ENCODE data around the gene CTNND2. TPM values are rescaled to one million over a fixed set of nuclear protein-coding genes. Genes with fewer than 3 reads are reported as not detected.

The CTNND2 gene, protein sequence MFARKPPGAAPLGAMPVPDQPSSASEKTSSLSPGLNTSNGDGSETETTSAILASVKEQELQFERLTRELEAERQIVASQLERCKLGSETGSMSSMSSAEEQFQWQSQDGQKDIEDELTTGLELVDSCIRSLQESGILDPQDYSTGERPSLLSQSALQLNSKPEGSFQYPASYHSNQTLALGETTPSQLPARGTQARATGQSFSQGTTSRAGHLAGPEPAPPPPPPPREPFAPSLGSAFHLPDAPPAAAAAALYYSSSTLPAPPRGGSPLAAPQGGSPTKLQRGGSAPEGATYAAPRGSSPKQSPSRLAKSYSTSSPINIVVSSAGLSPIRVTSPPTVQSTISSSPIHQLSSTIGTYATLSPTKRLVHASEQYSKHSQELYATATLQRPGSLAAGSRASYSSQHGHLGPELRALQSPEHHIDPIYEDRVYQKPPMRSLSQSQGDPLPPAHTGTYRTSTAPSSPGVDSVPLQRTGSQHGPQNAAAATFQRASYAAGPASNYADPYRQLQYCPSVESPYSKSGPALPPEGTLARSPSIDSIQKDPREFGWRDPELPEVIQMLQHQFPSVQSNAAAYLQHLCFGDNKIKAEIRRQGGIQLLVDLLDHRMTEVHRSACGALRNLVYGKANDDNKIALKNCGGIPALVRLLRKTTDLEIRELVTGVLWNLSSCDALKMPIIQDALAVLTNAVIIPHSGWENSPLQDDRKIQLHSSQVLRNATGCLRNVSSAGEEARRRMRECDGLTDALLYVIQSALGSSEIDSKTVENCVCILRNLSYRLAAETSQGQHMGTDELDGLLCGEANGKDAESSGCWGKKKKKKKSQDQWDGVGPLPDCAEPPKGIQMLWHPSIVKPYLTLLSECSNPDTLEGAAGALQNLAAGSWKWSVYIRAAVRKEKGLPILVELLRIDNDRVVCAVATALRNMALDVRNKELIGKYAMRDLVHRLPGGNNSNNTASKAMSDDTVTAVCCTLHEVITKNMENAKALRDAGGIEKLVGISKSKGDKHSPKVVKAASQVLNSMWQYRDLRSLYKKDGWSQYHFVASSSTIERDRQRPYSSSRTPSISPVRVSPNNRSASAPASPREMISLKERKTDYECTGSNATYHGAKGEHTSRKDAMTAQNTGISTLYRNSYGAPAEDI (N-terminal part only)
- polyA plus RNA-seq = not detected

DNA sequence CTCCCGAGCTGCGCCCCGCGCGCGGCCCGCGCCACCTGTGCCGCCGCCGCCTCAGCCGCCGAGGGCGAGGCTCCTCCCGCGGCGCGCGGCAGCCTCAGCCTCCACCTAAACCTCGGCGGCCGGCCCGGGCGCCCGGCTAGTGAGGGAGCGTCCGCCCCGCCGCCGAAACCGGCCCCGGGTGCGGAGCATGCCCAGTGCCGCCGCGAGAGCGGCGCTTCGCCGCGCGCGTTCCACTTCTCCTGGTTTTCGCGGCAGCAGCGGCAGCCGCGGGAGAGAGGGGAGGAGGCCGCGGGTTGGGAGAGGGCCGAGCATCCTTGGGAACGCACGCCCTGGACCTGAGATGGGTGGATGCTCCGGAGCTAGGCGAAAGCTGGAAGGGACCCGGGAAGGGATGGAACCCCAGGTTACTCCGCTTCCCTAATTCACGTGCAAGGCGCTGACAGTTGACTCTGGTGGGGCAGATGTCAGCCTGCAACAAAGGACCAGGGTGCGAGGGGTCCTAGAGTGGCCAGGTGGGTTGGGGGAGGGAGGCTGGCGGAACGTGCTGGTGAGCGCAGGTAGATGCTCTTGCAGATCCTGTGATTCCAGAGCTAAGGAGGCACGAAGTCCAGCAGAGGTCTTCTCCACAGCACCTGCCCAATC, at the start of gene CTNND2:
TSS of gene CTNND2 (minus strand) at position 182 of the 642 bp plus-strand sequence. CDS start 593 bp downstream, outside the sequence.
- peaks cover 0 to 3% (median 2%) of the 10 kb centered on the region in 3 donors for H3K9me3 Mint-ChIP-seq
- H3K27ac Mint-ChIP-seq = peak within 1 kb of the TSS in 1 of 3 donors; percentile 23
- peaks cover 0 to 8% (median 6%) of the 10 kb centered on the region in 3 donors for H3K4me1 Mint-ChIP-seq
- H3K36me3 Mint-ChIP-seq = peaks cover 4% of the 10 kb centered on the region
- peaks cover 29% of the 10 kb centered on the region for H3K27me3 Mint-ChIP-seq
- peak within 1 kb of the TSS in 3 of 4 donors; percentile 66 to 79 (median 78) for H3K4me3 Mint-ChIP-seq

DNA sequence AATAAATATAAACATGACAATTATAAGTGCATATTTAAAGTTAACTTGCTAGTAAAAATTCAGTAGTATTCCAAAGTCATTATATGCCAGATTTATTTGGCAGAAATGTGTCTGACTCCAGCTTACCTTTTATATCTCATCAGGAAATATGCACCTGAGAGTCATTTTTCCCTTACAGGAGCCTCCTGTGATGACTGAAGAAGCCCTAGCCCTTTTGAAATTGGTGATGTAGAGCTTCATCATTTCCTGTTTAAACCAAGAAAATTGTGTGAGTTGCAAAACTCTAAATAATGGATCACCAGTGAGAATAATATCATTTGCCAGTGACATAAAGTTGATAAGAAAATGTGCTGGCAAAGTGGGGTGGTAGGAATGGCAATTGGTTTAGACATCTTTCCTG, 42.1 kb upstream of the CTNND2 start:
- Mint-ChIP-seq H3K27me3 (no peaks in the 10 kb centered on the region), H3K9me3 (peaks cover 2 to 22% (median 7%) of the 10 kb centered on the region in 3 donors), H3K4me3 (no peak overlapping the region)

DNA sequence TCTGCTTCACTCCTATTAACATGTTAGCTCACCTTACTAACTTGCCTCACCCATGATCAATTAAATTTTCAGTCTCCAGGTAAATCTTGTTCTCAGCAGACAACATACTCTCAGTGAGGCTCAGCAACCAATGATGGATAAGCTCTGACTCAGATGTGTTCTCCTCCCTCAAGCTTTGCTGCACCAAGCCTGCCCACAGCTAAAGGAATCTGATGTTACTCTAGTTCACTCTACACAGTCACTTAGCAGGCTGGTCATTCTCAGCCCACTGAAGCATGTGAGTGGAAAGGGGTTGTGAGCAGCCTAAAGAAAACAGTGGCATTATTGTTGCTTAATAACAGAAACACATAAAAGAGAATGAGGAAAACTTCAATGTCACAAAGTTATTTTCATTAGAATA, 37.3 kb upstream of the CTNND2 start:
- Mint-ChIP-seq H3K4me1 (no peaks in the 10 kb centered on the region), H3K9me3 (peaks cover 2 to 16% (median 4%) of the 10 kb centered on the region in 3 donors), H3K36me3 (no peaks in the 10 kb centered on the region), H3K4me3 (no peak overlapping the region), H3K27me3 (no peaks in the 10 kb centered on the region), H3K27ac (no peak overlapping the region)

More for the DNA sequence above, 42.1 kb upstream of the CTNND2 start:
- H3K4me1 Mint-ChIP-seq = no peaks in the 10 kb centered on the region
- no peak overlapping the region for H3K27ac Mint-ChIP-seq
- peaks cover 2% of the 10 kb centered on the region for H3K36me3 Mint-ChIP-seq

DNA sequence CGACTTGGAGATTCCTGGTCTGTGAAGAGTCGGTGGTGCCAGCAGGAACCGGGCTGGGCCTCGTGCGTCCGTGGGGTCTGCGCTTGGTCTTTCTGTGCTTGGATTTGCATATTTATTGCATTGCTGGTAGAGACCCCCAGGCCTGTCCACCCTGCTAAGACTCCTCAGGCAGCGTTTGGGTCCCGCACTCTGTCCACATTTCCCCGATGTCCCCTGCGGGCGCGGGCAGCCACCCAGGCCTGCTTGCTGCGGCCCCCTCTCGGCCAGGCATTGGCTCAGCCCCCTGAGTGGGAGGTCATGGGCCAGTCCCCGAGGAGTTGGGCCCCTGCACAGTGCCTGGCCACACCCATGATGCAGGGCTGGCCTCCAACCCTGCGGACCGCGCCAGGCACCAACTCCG, 27.4 kb upstream of the CTNND2 start:
- Mint-ChIP-seq H3K27me3 (no peaks in the 10 kb centered on the region), H3K4me3 (no peak overlapping the region), H3K27ac (no peak overlapping the region)

DNA sequence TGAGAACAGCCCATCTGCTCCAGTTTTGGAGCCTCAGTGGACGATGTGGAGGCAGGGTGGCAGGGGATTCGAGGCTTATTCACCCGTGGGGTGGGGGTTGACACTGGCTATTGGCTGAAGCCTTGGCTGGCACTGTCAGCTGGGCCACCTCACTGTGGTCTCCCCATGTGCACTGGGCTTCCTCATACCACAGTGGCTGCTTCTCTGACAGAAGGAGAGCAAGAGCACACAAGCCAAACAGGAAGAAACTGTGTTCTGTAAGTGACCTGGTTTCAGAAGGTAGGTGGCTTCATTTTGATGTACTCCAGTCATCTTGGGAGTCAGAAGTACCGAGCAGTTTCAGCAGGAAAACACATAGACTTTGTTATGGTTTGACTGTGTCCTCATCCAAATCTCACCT, 24.7 kb upstream of the CTNND2 start:
- Mint-ChIP-seq H3K27ac (no peak overlapping the region), H3K36me3 (no peaks in the 10 kb centered on the region), H3K4me1 (no peaks in the 10 kb centered on the region), H3K4me3 (no peak overlapping the region), H3K9me3 (peaks cover 0 to 6% (median 3%) of the 10 kb centered on the region in 3 donors), H3K27me3 (no peaks in the 10 kb centered on the region)

More for the DNA sequence above, 27.4 kb upstream of the CTNND2 start:
- Mint-ChIP-seq H3K4me1 (no peaks in the 10 kb centered on the region), H3K36me3 (peaks cover 2% of the 10 kb centered on the region), H3K9me3 (peaks cover 0 to 10% (median 6%) of the 10 kb centered on the region in 3 donors)

DNA sequence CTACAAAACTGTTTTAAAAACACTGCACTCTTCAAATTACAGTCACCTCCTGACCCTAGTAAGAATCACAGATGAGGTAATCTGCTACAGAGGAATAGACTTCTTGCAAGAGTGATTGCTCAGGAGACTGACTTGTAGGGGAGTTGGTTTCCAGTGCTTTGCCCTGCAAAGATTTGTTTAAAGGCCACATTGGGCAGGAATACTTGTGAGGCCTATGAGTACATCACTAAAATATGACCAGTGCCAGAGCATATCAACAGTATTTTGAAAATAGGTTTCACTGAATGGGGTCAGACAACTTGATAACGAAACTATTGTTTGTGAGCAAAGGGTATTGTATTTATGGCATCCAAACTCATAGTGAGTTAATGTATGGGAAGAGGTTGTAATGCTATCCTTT, 21.5 kb upstream of the CTNND2 start:
- Mint-ChIP-seq H3K4me1 (peaks cover 0 to 2% (median 0%) of the 10 kb centered on the region in 3 donors), H3K9me3 (peaks cover 0 to 3% (median 0%) of the 10 kb centered on the region in 3 donors), H3K27ac (no peak overlapping the region), H3K4me3 (no peak overlapping the region), H3K27me3 (no peaks in the 10 kb centered on the region), H3K36me3 (no peaks in the 10 kb centered on the region)

DNA sequence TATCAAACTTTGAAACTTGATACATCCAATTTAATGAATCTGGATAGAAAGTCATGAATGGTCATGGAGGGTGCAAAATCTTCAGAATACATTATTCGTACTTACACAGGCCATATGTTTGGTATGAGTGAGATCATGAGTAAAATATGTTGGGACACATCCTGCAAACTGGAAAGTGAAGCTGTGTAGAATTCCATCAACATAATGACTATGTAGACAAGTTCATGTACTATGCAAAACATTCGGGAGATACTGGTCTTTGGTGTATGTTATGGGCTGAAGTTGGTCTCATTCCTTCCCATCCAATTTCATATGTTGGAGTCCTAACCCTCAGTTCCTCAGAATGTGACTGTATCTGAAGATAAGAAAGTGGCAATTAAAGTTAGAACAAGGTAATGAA, 18.1 kb upstream of the CTNND2 start:
- no peaks in the 10 kb centered on the region for H3K27me3 Mint-ChIP-seq
- H3K27ac Mint-ChIP-seq = no peak overlapping the region
- no peak overlapping the region for H3K4me3 Mint-ChIP-seq
- H3K4me1 Mint-ChIP-seq = peaks cover 0 to 2% (median 0%) of the 10 kb centered on the region in 3 donors
- peaks cover 0 to 3% (median 2%) of the 10 kb centered on the region in 3 donors for H3K9me3 Mint-ChIP-seq
- no peaks in the 10 kb centered on the region for H3K36me3 Mint-ChIP-seq

DNA sequence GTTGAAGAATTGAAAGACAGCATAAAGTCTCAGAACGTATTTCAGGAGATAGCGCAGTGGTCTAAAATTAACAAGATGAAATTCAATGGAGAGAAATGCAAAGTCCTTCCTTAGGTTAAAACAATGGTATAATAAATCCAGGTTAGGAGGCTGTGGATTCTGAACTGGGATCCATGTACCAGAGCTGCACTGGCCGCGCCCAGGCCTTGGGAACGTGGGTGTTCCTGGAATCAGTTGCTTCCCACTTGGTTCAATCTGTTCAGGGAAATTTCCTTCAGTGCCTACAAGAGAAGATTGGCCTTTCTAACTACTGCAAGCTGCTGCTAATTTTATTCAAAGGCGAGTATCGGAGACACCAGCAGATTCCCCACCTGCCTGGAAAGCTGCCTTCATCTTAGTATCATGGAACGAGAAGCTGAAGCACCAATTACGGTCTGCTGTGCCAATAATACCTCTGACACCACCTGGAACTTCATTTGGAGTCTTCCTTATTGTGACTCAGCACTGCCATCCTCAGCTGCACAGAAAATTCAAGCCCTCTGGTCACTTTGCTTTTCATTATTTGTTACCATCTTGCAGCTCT, 14.3 kb upstream of the CTNND2 start:
- H3K27ac Mint-ChIP-seq = no peak overlapping the region
- peaks cover 0 to 2% (median 0%) of the 10 kb centered on the region in 3 donors for H3K4me1 Mint-ChIP-seq
- no peaks in the 10 kb centered on the region for H3K27me3 Mint-ChIP-seq
- no peak overlapping the region for H3K4me3 Mint-ChIP-seq
- H3K36me3 Mint-ChIP-seq = no peaks in the 10 kb centered on the region
- peaks cover 0 to 3% (median 2%) of the 10 kb centered on the region in 3 donors for H3K9me3 Mint-ChIP-seq

DNA sequence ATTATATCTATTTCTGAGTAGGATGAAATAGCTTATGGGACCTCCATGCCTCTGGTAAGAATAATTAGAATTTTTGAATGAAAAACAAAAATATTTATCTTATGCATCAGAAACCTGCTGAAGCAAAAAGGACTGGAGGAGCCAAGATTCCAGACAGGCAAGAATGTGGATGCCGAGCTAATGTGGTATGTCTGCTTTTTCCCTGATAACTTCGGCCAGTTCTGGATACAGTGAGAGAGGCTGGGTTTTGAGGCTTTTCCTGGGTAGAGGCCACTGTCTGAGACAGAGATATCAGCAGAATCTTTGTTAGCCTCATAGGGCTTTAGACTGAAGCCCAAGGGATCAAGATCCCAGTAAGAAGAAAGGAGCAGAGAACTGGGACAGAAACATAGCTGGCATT, 5.2 kb upstream of the CTNND2 start:
- Mint-ChIP-seq H3K4me3 (no peak overlapping the region), H3K9me3 (peaks cover 0 to 3% (median 2%) of the 10 kb centered on the region in 3 donors), H3K27me3 (peaks cover 14% of the 10 kb centered on the region), H3K36me3 (peaks cover 2% of the 10 kb centered on the region), H3K27ac (no peak overlapping the region), H3K4me1 (peaks cover 0 to 7% (median 4%) of the 10 kb centered on the region in 3 donors)

DNA sequence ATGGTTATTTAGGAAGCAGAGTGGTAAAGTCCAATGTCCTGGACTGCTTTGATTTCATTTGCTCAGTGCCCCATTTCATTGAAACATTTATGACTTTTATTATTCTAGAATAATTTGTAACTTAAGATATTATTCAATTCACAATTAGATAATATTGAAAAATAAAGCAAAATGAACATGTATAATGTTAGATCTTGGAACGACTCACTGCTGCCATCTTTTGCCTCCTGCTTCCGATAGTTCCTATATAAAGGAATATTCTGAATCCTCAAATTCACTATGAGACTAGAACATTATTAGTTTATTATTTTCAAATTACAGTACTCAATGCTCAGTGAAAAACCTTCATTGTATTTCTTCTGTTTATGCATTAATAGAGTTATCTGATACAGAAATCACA, 2.3 kb upstream of the CTNND2 start:
- Mint-ChIP-seq H3K27me3 (peaks cover 29% of the 10 kb centered on the region), H3K27ac (no peak overlapping the region), H3K36me3 (peaks cover 4% of the 10 kb centered on the region), H3K4me1 (peaks cover 0 to 8% (median 4%) of the 10 kb centered on the region in 3 donors), H3K4me3 (no peak overlapping the region), H3K9me3 (peaks cover 0 to 3% (median 2%) of the 10 kb centered on the region in 3 donors)

DNA sequence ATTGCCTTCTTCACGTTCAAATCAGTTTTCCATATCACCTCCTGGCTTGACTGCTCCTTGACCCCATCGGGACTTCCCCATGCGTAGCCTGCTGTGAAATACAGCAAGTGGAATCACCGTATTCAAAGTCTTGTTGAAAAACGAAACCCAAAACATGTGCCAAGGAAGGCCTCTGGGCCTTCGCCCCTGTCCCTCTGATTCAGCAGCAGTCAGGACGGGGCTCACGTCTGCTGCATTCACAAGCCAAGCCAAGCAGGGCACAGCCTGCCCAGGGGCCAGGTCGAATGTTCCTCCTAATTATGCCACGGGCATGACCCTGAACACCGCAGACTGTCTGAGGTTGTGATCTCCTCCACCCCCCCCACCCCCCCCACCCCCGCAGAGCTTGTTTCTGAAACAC, 960 bp upstream of the CTNND2 start:
- H3K27me3 Mint-ChIP-seq = peaks cover 29% of the 10 kb centered on the region

DNA sequence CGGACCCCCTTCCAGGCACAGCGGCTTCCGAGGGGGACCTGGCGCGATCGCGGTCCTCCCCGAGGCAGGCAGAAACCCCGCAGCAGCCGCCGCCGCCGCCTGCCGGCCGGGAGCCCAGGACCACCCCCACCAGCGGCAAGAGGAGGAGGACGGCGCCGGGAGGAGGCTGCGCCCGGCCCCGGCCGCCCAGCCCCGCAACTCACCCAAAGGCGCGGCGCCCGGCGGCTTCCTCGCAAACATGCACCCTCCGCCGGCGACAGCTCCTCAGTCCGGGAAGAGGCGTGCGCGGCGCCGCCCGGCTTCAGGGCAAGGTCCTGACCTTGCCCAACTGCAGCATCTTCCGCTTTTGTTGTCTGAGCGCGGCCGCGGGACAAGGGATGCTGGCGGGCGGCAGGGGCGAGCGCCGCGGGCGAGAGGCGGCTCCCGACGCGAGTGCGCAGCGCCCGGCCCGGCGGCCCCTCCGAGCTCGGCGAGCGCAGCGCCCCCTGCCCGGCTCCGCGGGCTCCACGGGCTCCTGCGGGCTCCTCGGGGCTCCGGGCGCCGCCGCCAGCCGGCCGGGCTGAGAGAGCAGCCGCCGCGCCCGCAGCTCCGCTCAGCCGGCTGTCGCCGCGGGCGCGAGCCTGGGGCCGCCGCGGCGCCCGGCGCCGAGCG, 507 bp downstream of the CTNND2 start:
- Mint-ChIP-seq H3K27ac (no peak overlapping the region), H3K9me3 (peaks cover 0 to 3% (median 2%) of the 10 kb centered on the region in 3 donors), H3K4me1 (peaks cover 0 to 8% (median 6%) of the 10 kb centered on the region in 3 donors), H3K36me3 (peaks cover 4% of the 10 kb centered on the region), H3K4me3 (peak overlapping the region in 1 of 4 donors; percentile 3), H3K27me3 (peaks cover 29% of the 10 kb centered on the region)

More for the DNA sequence above, 960 bp upstream of the CTNND2 start:
- Mint-ChIP-seq H3K4me1 (peaks cover 0 to 8% (median 6%) of the 10 kb centered on the region in 3 donors), H3K4me3 (peak overlapping the region in 3 of 4 donors; percentile 66 to 79 (median 78)), H3K36me3 (peaks cover 4% of the 10 kb centered on the region), H3K27ac (peak overlapping the region in 1 of 3 donors; percentile 23), H3K9me3 (peaks cover 0 to 3% (median 2%) of the 10 kb centered on the region in 3 donors)

DNA sequence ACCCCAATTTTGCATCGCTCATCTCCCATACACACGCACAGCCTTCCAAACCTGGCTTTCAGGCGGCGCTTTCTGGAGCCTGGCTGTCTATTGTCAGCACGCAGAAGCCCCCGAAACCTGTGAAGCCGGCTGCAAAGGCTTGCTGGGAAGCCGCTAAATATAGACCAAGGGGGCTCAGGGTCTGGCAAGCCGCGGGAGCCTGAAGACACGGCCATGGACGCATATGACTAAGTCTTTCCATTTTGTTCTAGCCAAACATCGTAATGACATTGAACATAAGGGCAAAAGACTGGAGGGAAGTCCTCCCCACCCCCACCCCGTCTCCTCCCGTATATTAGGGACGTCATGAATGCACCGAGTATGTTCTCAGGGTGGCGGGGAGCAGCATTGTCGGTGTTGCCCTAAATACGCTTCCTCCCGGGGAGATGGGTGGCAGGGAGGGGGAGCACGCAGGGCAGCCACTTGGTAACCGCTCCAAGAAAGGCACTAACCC, 1.1 kb downstream of the CTNND2 start:
- Mint-ChIP-seq H3K9me3 (peaks cover 0 to 3% (median 2%) of the 10 kb centered on the region in 3 donors), H3K36me3 (peaks cover 4% of the 10 kb centered on the region), H3K4me3 (peak overlapping the region in 1 of 4 donors; percentile 3), H3K27me3 (peaks cover 29% of the 10 kb centered on the region), H3K27ac (no peak overlapping the region), H3K4me1 (peaks cover 0 to 8% (median 6%) of the 10 kb centered on the region in 3 donors)
